Colonic mucosa (tissue), 4 donors: ENCODE measurements around the gene ZFP90. TPM values are rescaled to one million over a fixed set of nuclear protein-coding genes. Genes with fewer than 3 reads are reported as not detected.

Source experiments
- DNase-seq: peaks from one replicate; pipeline ENCODE4 v3.0.0-alpha.2; 2020
- H3K27ac ChIP-seq: fragments of 200-600 bp; one replicate; pipeline ENCODE4 v1.8.0; 2021
- H3K27me3 ChIP-seq: fragments of 200-600 bp; one replicate; pipeline ENCODE4 v1.8.0; 2021
- H3K36me3 ChIP-seq: fragments of 200-600 bp; one replicate; pipeline ENCODE4 v1.8.0; 2021
- H3K4me1 ChIP-seq: fragments of 200-600 bp; one replicate; pipeline ENCODE4 v1.8.0; 2021; ENCODE audit warnings: mild to moderate bottlenecking
- H3K4me3 ChIP-seq: fragments of 200-600 bp; one replicate; pipeline ENCODE4 v1.8.0; 2021
- H3K9ac ChIP-seq, 2 donors: one replicate each; pipeline ENCODE4 v1.7.0; 2013; ENCODE audit warnings: control low read depth in 2 of 2, low read depth in 2 of 2, low read length in 2 of 2
- H3K9me3 ChIP-seq: fragments of 200-600 bp; one replicate; pipeline ENCODE4 v1.8.0; 2021
- CTCF ChIP-seq: fragments of 200-600 bp; IDR thresholded peaks from one replicate; pipeline ENCODE4 v1.8.0; 2022; ENCODE audit warnings: antibody characterized with exemption, mild to moderate bottlenecking
- intact Hi-C: fragments of 100-400 bp; cut with DNase I; formaldehyde crosslinking; loops from one replicate; pipeline ENCODE4 v1.14.1; 2022
- total RNA-seq, 2 donors: library from RNA; stranded (reverse); fragmentation: NEBNext Ultra II Directional in 1 of 2; extraction: Animal tissue kit (Norgen Biotek cat#: 25700) in 1 of 2; gene quantifications; one replicate each; pipeline ENCODE4 v1.2.1, GENCODE V29; 2021
- donor health status: healthy.
- donor health status: DM: no; HTN: no; CAD: no.
- donor health status: DM: no; HTN: no; CAD: no.

The ZFP90 gene
- total RNA-seq, 2 donors from 2014 or later, result 10.2 to 10.3 TPM

- H3K27me3 ChIP-seq, result no peaks in the 10 kb centered on the region
- no peak overlapping the region for H3K9ac ChIP-seq
- intact Hi-C loops, result no loop called here
- H3K36me3 ChIP-seq, result no peaks in the 10 kb centered on the region
- peaks cover 3% of the 10 kb centered on the region for H3K4me1 ChIP-seq
- no peak for DNase-seq
- no peak for TF ChIP-seq CTCF
- H3K9me3 ChIP-seq, result no peaks in the 10 kb centered on the region
- H3K27ac ChIP-seq, result no peak overlapping the region
- no peak overlapping the region for H3K4me3 ChIP-seq
Measured at GRCh38 chr16:68517606-68518166, 21.4 kb upstream of the ZFP90 start.

- no peak for DNase-seq
- no peak for TF ChIP-seq CTCF
- H3K4me1 ChIP-seq, result peaks cover 3% of the 10 kb centered on the region
- no peaks in the 10 kb centered on the region for H3K27me3 ChIP-seq
- no peaks in the 10 kb centered on the region for H3K9me3 ChIP-seq
- no peaks in the 10 kb centered on the region for H3K36me3 ChIP-seq
- no peak overlapping the region for H3K9ac ChIP-seq
- H3K27ac ChIP-seq, result no peak overlapping the region
- no peak overlapping the region for H3K4me3 ChIP-seq
- intact Hi-C loops, result no loop called here
Measured at GRCh38 chr16:68519225-68519745, 19.8 kb upstream of the ZFP90 start.

GRCh38 chr16:68520649-68521086, 18.4 kb upstream of the ZFP90 start:
- Histone ChIP-seq H3K4me3 (peak overlapping the region; percentile 12), H3K27ac (no peak overlapping the region), H3K9me3 (no peaks in the 10 kb centered on the region), H3K36me3 (no peaks in the 10 kb centered on the region), H3K27me3 (no peaks in the 10 kb centered on the region), H3K4me1 (peaks cover 3% of the 10 kb centered on the region), H3K9ac (peak overlapping the region in 1 of 2 donors; percentile 19)
- peak; percentile 90 for DNase-seq
- peak; percentile 96 for TF ChIP-seq CTCF
- intact Hi-C loops, result no loop called here

GRCh38 chr16:68524069-68524820, 14.8 kb upstream of the ZFP90 start:
- Histone ChIP-seq H3K27me3 (no peaks in the 10 kb centered on the region), H3K4me3 (no peak overlapping the region), H3K9ac (no peak overlapping the region), H3K9me3 (no peaks in the 10 kb centered on the region), H3K36me3 (no peaks in the 10 kb centered on the region), H3K27ac (no peak overlapping the region), H3K4me1 (peaks cover 6% of the 10 kb centered on the region)
- DNase-seq, result no peak
- intact Hi-C loops, result no loop called here
- TF ChIP-seq CTCF, result no peak

GRCh38 chr16:68526143-68526781, 12.8 kb upstream of the ZFP90 start:
- Histone ChIP-seq H3K4me3 (no peak overlapping the region), H3K4me1 (peaks cover 7% of the 10 kb centered on the region), H3K27ac (no peak overlapping the region), H3K9me3 (no peaks in the 10 kb centered on the region), H3K9ac (no peak overlapping the region), H3K36me3 (no peaks in the 10 kb centered on the region), H3K27me3 (no peaks in the 10 kb centered on the region)
- no peak for DNase-seq
- intact Hi-C loops, result no loop called here
- no peak for TF ChIP-seq CTCF
